AG04449 (cell line): ENCODE results near the gene EXOC6B.

Experiments used
- CTCF ChIA-PET: fragments of 350-600 bp; formaldehyde crosslinking; extraction: SDS; loops from one replicate; lab custom pipeline; 2021; ENCODE audit warnings: antibody characterized with exemption; lab: Yijun Ruan, JAX
- POLR2A ChIA-PET: fragments of 400-600, 350-600 bp; formaldehyde crosslinking; extraction: SDS; loops from one replicate; lab custom pipeline; 2020; ENCODE audit warnings: antibody characterized with exemption, inconsistent platforms; lab: Yijun Ruan, JAX
- DNase-seq: peaks from one replicate; pipeline ENCODE4 v3.0.0-alpha.2; 2010; ENCODE audit warnings: low read depth, low spot score
- H3K4me3 ChIP-seq: 2 replicates; pipeline ENCODE4 v1.5.1; 2011; ENCODE audit warnings: low read depth, mild to moderate bottlenecking, control low read depth, low read length
- TF ChIP-seq, protein P1 (sequence below): IDR thresholded peaks from one replicate; pipeline ENCODE4 v1.5.1; 2011; ENCODE audit warnings: mild to moderate bottlenecking, moderate library complexity, low read length, control low read depth, inconsistent platforms; ENCODE audit not compliant: insufficient read depth; ENCODE audit errors: missing control alignments

Gene EXOC6B

DNA sequence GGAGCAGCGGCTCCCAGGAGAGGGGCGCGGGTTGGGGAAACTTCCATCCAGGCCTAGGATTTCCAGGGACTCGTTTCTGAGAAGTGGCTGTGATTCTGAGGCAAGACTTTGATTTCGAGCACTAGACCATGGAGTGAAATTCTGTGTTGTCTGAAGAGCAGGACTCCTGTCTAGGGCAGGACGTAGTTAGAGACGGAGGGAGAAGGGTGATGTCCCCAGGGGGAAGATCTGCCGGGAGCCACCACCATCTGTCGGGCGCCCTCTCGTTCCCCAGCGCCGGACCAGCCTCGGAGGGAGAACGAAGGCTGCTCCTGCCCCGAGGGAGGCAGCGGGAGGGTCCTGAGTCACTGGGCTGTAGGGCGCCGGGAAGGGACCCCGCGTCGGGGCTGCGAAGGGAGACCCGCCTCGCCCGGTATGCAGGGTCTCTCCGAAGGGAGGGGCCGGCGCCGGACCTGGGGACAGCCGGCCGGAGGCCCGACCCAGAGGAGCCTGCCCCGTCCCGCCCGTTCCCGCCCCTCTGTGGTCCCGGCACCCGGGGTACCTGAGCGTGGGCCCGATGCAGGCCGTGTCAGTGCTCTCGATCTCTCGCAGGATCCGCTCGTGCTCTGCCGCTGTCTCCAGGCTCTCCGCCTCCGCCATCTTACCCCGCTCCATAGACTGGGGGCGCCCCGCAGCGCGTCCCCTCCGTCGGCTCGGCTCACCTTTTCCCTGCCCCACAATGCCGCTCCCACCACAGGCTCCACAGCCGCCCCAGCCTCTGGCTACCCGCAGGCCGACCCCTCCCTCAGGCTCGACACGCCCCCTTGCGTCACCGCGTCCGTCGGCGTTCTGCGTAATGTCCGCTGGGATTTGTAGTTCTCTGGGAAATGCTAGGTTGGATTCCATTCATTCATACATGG is at the start of gene EXOC6B:
TSS of gene EXOC6B (minus strand) at position 777 of the 899 bp plus-strand sequence.
- POLR2A ChIA-PET = no interaction called here
- TF ChIP-seq, protein P1, sequence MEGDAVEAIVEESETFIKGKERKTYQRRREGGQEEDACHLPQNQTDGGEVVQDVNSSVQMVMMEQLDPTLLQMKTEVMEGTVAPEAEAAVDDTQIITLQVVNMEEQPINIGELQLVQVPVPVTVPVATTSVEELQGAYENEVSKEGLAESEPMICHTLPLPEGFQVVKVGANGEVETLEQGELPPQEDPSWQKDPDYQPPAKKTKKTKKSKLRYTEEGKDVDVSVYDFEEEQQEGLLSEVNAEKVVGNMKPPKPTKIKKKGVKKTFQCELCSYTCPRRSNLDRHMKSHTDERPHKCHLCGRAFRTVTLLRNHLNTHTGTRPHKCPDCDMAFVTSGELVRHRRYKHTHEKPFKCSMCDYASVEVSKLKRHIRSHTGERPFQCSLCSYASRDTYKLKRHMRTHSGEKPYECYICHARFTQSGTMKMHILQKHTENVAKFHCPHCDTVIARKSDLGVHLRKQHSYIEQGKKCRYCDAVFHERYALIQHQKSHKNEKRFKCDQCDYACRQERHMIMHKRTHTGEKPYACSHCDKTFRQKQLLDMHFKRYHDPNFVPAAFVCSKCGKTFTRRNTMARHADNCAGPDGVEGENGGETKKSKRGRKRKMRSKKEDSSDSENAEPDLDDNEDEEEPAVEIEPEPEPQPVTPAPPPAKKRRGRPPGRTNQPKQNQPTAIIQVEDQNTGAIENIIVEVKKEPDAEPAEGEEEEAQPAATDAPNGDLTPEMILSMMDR = no peak
- H3K4me3 ChIP-seq = peak within 1 kb of the TSS; percentile 88
- CTCF ChIA-PET = interaction anchor here (0.5 to 1.5 kb wide), 4 partner anchors 33 to 351 kb away, joined by 3 to 4 read pairs (median 4); no protein-coding TSS in a partner anchor
- DNase-seq = no peak

DNA sequence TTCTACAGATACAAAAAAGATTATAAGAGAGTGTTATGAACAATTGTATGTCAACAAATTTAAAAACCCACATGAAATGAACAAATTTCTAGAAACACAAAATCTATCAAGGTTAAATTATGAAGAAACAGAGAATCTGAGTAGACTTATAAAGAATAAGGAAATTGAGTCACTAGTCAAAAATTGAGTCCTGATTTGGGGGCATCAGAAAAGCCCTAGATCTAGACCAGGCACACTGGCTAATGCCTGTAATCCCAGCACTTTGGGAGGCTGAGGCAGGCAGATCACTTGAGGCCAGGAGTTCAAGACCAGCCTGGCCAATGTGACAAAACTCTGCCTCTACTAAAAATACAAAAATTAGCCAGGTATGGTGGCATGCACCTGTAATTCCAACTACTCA is 46.0 kb upstream of the EXOC6B start:
- TF ChIP-seq, protein P1 = no peak
- no peak for DNase-seq
- no peak overlapping the region for H3K4me3 ChIP-seq
- ChIA-PET POLR2A (no interaction called here), CTCF (interaction anchor here (1.3 to 1.5 kb wide), 2 partner anchors 9 kb away, joined by 6 to 7 read pairs; no protein-coding TSS in a partner anchor)

DNA sequence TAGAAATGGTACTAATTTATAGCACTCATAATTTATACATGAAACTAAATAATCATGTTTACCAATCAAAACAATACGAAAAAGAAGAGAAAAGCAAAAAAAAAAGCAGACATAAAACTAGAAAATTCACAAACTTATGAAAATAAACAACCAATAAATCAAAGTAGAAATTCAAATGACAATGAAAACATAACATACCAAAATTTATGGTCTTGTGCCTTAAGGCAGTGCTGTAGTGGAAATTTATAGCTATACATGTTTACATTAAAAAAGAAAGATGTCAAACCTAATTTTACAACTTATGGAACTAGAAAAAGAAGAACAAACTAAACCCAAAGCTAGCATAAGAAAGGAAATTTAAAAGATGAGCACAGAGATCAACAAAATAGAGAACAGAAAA is 45.2 kb upstream of the EXOC6B start:
- CTCF ChIA-PET = interaction anchor here (0.7 to 1.3 kb wide), 2 partner anchors 9 to 43 kb away, joined by 3 to 7 read pairs; no protein-coding TSS in a partner anchor
- no peak overlapping the region for H3K4me3 ChIP-seq
- DNase-seq = no peak
- TF ChIP-seq, protein P1 = no peak
- POLR2A ChIA-PET = no interaction called here

DNA sequence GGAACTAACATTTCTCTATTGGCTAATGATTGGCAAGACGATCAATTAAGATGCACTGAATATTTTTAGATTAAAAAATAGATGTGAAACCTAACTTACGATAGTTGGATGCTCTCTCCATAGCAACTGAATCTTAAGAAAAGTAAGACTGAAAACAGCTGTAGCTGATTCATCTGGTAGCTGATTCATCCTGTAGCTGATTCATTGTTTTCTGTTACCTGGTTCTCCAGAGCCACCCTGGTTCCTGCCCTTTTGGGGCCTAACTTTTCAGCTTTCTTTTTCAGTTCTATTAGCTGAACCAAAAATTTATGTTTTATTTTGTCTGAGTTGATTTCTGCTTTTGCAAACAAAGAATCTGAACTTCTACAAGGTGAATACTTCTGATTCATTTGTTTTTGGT is 38.7 kb upstream of the EXOC6B start:
- ChIA-PET CTCF (interaction anchor here (0.7 to 6.2 kb wide), 19 partner anchors 10 to 1316 kb away, joined by 3 to 87 read pairs (median 11); partner anchors contain the start of gene SPR), POLR2A (no interaction called here)
- DNase-seq = no peak
- TF ChIP-seq, protein P1 = no peak
- no peak overlapping the region for H3K4me3 ChIP-seq

DNA sequence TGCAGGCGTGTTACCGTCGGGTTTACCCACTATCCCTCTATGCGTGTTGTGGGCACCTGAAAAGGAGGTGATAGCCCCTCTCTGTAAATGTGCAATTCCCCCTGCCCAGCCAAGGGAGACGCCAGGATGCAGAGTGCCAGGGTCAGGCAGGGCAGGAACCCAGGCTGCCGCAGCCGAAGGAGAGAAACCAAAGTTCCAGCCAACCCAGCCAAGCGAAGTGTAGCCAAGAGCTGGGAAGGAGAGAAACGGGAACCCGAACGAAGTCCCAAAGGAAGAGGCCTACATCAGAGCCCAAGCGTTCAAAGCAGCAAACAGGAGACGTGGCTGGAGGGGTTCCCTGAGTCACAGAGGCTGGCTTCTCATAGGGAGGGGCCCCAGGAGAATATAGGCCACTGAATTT is 37.2 kb upstream of the EXOC6B start:
- CTCF ChIA-PET = interaction anchor here (0.6 to 6.2 kb wide), 49 partner anchors 8 to 1315 kb away, joined by 3 to 87 read pairs (median 7); partner anchors contain the start of gene SPR
- no peak overlapping the region for H3K4me3 ChIP-seq

More for the DNA sequence above, 37.2 kb upstream of the EXOC6B start:
- TF ChIP-seq, protein P1 = no peak
- POLR2A ChIA-PET = no interaction called here
- DNase-seq = no peak
